HEK293 (cell line): ENCODE measurements around the gene SDE2.

ENCODE experiments used
- BCL11B ChIP-seq: fragments of 450-650 bp; formaldehyde crosslinking; IDR thresholded peaks from 2 replicates; pipeline ENCODE4 v1.5.1; 2016; ENCODE audit warnings: low read depth, missing biosample characterization, missing genetic modification characterization
- KLF7 ChIP-seq: fragments of 450-650 bp; formaldehyde crosslinking; IDR thresholded peaks from 2 replicates; pipeline ENCODE4 v1.5.1; 2016; ENCODE audit warnings: missing biosample characterization, missing genetic modification characterization, borderline replicate concordance
- KLF9 ChIP-seq: fragments of 450-650 bp; formaldehyde crosslinking; IDR thresholded peaks from 2 replicates; pipeline ENCODE4 v1.5.1; 2016; ENCODE audit warnings: missing biosample characterization, missing genetic modification characterization, low read depth
- MYNN ChIP-seq: fragments of 450-650 bp; formaldehyde crosslinking; IDR thresholded peaks from 2 replicates; pipeline ENCODE4 v1.5.1; 2016; ENCODE audit warnings: missing biosample characterization, missing genetic modification characterization, borderline replicate concordance
- PATZ1 ChIP-seq: fragments of 450-650 bp; formaldehyde crosslinking; IDR thresholded peaks from 2 replicates; pipeline ENCODE4 v1.5.1; 2016; ENCODE audit warnings: missing biosample characterization, missing genetic modification characterization
- PRDM2 ChIP-seq: fragments of 450-650 bp; formaldehyde crosslinking; IDR thresholded peaks from 2 replicates; pipeline ENCODE4 v1.5.1; 2016; ENCODE audit warnings: missing biosample characterization, missing genetic modification characterization, borderline replicate concordance
- ZBTB1 ChIP-seq: fragments of 450-650 bp; formaldehyde crosslinking; IDR thresholded peaks from 2 replicates; pipeline ENCODE4 v1.5.1; 2016; ENCODE audit warnings: missing biosample characterization, missing genetic modification characterization
- ZBTB21 ChIP-seq: fragments of 450-650 bp; formaldehyde crosslinking; IDR thresholded peaks from 2 replicates; pipeline ENCODE4 v1.5.1; 2017; ENCODE audit warnings: missing biosample characterization, missing genetic modification characterization
- ZFP3 ChIP-seq: fragments of 450-650 bp; formaldehyde crosslinking; IDR thresholded peaks from 2 replicates; pipeline ENCODE4 v1.5.1; 2016; ENCODE audit warnings: low read depth, missing biosample characterization, missing genetic modification characterization
- ZNF23 ChIP-seq: fragments of 450-650 bp; formaldehyde crosslinking; IDR thresholded peaks from 2 replicates; pipeline ENCODE4 v1.5.1; 2016; ENCODE audit warnings: missing biosample characterization, missing genetic modification characterization, borderline replicate concordance
- ZNF24 ChIP-seq: fragments of 450-650 bp; formaldehyde crosslinking; IDR thresholded peaks from 2 replicates; pipeline ENCODE4 v1.5.1; 2016; ENCODE audit warnings: missing biosample characterization, missing genetic modification characterization
- ZNF26 ChIP-seq: fragments of 450-650 bp; formaldehyde crosslinking; IDR thresholded peaks from 2 replicates; pipeline ENCODE4 v1.5.1; 2016; ENCODE audit warnings: missing biosample characterization, missing genetic modification characterization
- ZNF292 ChIP-seq: fragments of 450-650 bp; formaldehyde crosslinking; IDR thresholded peaks from 2 replicates; pipeline ENCODE4 v1.5.1; 2016; ENCODE audit warnings: low read depth, missing biosample characterization, missing genetic modification characterization, borderline replicate concordance
- ZNF341 ChIP-seq: fragments of 450-650 bp; formaldehyde crosslinking; IDR thresholded peaks from 2 replicates; pipeline ENCODE4; 2016; ENCODE audit warnings: low read depth, missing biosample characterization, missing genetic modification characterization
- ZNF350 ChIP-seq: fragments of 450-650 bp; formaldehyde crosslinking; IDR thresholded peaks from 2 replicates; pipeline ENCODE4 v1.5.0; 2017; ENCODE audit warnings: missing biosample characterization, mild to moderate bottlenecking, missing genetic modification characterization
- ZNF416 ChIP-seq: fragments of 450-650 bp; formaldehyde crosslinking; IDR thresholded peaks from 2 replicates; pipeline ENCODE4 v1.5.1; 2016; ENCODE audit warnings: missing biosample characterization, missing genetic modification characterization
- ZNF473 ChIP-seq: fragments of 450-650 bp; formaldehyde crosslinking; IDR thresholded peaks from 2 replicates; pipeline ENCODE4 v1.5.1; 2017; ENCODE audit warnings: missing biosample characterization, missing genetic modification characterization
- ZNF510 ChIP-seq: fragments of 450-650 bp; formaldehyde crosslinking; IDR thresholded peaks from 2 replicates; pipeline ENCODE4 v1.5.1; 2018; ENCODE audit warnings: mild to moderate bottlenecking, missing genetic modification characterization, missing biosample characterization; ENCODE audit not compliant: insufficient replicate concordance
- ZNF549 ChIP-seq: fragments of 450-650 bp; IDR thresholded peaks from 2 replicates; pipeline ENCODE4 v1.5.1; 2018; ENCODE audit warnings: missing biosample characterization, missing genetic modification characterization, mild to moderate bottlenecking, inconsistent platforms, moderate library complexity
- ZNF621 ChIP-seq: fragments of 450-650 bp; formaldehyde crosslinking; IDR thresholded peaks from 2 replicates; pipeline ENCODE4 v1.5.1; 2017; ENCODE audit warnings: missing biosample characterization, missing genetic modification characterization
- ZNF624 ChIP-seq: fragments of 450-650 bp; formaldehyde crosslinking; IDR thresholded peaks from 2 replicates; pipeline ENCODE4 v1.5.1; 2017; ENCODE audit warnings: missing biosample characterization, missing genetic modification characterization
- ZNF626 ChIP-seq: fragments of 450-650 bp; sonication (Bioruptor Pico); formaldehyde crosslinking; IDR thresholded peaks from 2 replicates; pipeline ENCODE4 v1.5.1; 2018; ENCODE audit warnings: missing biosample characterization, missing genetic modification characterization, inconsistent platforms
- ZNF658 ChIP-seq: fragments of 450-650 bp; formaldehyde crosslinking; IDR thresholded peaks from 2 replicates; pipeline ENCODE4; 2016; ENCODE audit warnings: missing biosample characterization, missing genetic modification characterization
- ZNF704 ChIP-seq: fragments of 450-650 bp; formaldehyde crosslinking; IDR thresholded peaks from 2 replicates; pipeline ENCODE4 v1.5.1; 2016; ENCODE audit warnings: missing biosample characterization, missing genetic modification characterization
- ZNF76 ChIP-seq: fragments of 450-650 bp; formaldehyde crosslinking; IDR thresholded peaks from 2 replicates; pipeline ENCODE4; 2016; ENCODE audit warnings: low read depth, missing biosample characterization, missing genetic modification characterization, borderline replicate concordance
- ZNF830 ChIP-seq: fragments of 450-650 bp; IDR thresholded peaks from 2 replicates; pipeline ENCODE4 v1.5.0; 2018; ENCODE audit warnings: missing biosample characterization, missing genetic modification characterization, low read depth, mild to moderate bottlenecking, moderate library complexity
- ZSCAN30 ChIP-seq: fragments of 450-650 bp; IDR thresholded peaks from 2 replicates; pipeline ENCODE4 v1.5.1; 2018; ENCODE audit warnings: missing biosample characterization, mild to moderate bottlenecking, missing genetic modification characterization, moderate library complexity
- ZSCAN4 ChIP-seq: fragments of 450-650 bp; formaldehyde crosslinking; IDR thresholded peaks from 2 replicates; pipeline ENCODE4 v1.5.1; 2017; ENCODE audit warnings: missing biosample characterization, missing genetic modification characterization

Gene SDE2

GRCh38 chr1:226002667-226003501 is 3.7 kb upstream of the SDE2 start (continued):
- TF ChIP-seq PRDM2 (tag by site-specific recombination) (no peak), ZNF510 (tag by site-specific recombination) (no peak), ZNF704 (tag by site-specific recombination) (no peak), ZNF23 (tag by site-specific recombination) (no peak), ZNF341 (tag by site-specific recombination) (no peak), ZNF473 (tag by site-specific recombination) (no peak), ZFP3 (tag by site-specific recombination) (no peak), ZBTB21 (no peak), ZSCAN30 (tag by site-specific recombination) (peak; percentile 90), ZNF624 (tag by site-specific recombination) (no peak), ZNF26 (tag by site-specific recombination) (no peak), ZNF549 (tag by site-specific recombination) (no peak), ZNF292 (no peak), ZBTB1 (no peak), ZSCAN4 (no peak), ZNF830 (tag by site-specific recombination) (no peak), ZNF76 (no peak), KLF7 (tag by site-specific recombination) (no peak), MYNN (tag by site-specific recombination) (no peak), KLF9 (tag by site-specific recombination) (no peak), BCL11B (tag by site-specific recombination) (no peak), ZNF350 (tag by site-specific recombination) (no peak), ZNF416 (no peak), ZNF626 (tag by site-specific recombination) (no peak), ZNF658 (tag by site-specific recombination) (no peak), PATZ1 (tag by site-specific recombination) (peak; percentile 44), ZNF621 (no peak), ZNF24 (tag by site-specific recombination) (peak; percentile 73)
